HL-60/S4 treated with retinoic acid at 250 ng/mL for 4 days and 3 days (cell line): Measurements from ENCODE around the gene NDUFAF2.
"Not testable (repeated sequence)": the region's sequence is repeated elsewhere in the genome, so short reads cannot be mapped to it uniquely, and the experiment has no call there.

Experiments used
- in situ Hi-C: fragments of 300-500 bp; cut with MboI; formaldehyde crosslinking; loops from 2 replicates; pipeline ENCODE4 v1.7.0; 2022; ENCODE audit warnings: low sequenced_read_pairs

Gene NDUFAF2, protein sequence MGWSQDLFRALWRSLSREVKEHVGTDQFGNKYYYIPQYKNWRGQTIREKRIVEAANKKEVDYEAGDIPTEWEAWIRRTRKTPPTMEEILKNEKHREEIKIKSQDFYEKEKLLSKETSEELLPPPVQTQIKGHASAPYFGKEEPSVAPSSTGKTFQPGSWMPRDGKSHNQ

GRCh38 chr5:60944904-60945812 is at the start of gene NDUFAF2, which contains the start of gene ERCC8:
NDUFAF2 (plus strand) TSS chr5:60945205; CDS start chr5:60945256, 51 bp downstream.
ERCC8 (minus strand) TSS chr5:60945070; CDS start chr5:60945008, 62 bp downstream.
- in situ Hi-C loops = loop anchor here (25.0 kb wide), 1 partner anchor 258 kb away; no protein-coding TSS in a partner anchor

GRCh38 chr5:60896991-60897390 is 48.0 kb upstream of the NDUFAF2 start:
- in situ Hi-C loops = no loop called here

- in situ Hi-C loops = no loop called here
Measured at GRCh38 chr5:60903356-60903755, 41.6 kb upstream of the NDUFAF2 start.

- in situ Hi-C loops = no loop called here
Measured at GRCh38 chr5:60916646-60917045, 28.4 kb upstream of the NDUFAF2 start.

- in situ Hi-C loops = no loop called here
Measured at GRCh38 chr5:60918466-60918865, 26.5 kb upstream of the NDUFAF2 start.

GRCh38 chr5:60927450-60927849 is 17.6 kb upstream of the NDUFAF2 start:
- in situ Hi-C loops = loop anchor here (25.0 kb wide), 1 partner anchor 240 kb away; no protein-coding TSS in a partner anchor

- in situ Hi-C loops = loop anchor here (25.0 kb wide), 1 partner anchor 242 kb away; no protein-coding TSS in a partner anchor
Measured at GRCh38 chr5:60929024-60929423, 16.0 kb upstream of the NDUFAF2 start.

- in situ Hi-C loops = loop anchor here (25.0 kb wide), 1 partner anchor 256 kb away; no protein-coding TSS in a partner anchor
Measured at GRCh38 chr5:60943624-60944023, 1.4 kb upstream of the NDUFAF2 start.

GRCh38 chr5:60945813-60946187 is 795 bp downstream of the NDUFAF2 start:
- in situ Hi-C loops = loop anchor here (25.0 kb wide), 1 partner anchor 258 kb away; no protein-coding TSS in a partner anchor

DNA sequence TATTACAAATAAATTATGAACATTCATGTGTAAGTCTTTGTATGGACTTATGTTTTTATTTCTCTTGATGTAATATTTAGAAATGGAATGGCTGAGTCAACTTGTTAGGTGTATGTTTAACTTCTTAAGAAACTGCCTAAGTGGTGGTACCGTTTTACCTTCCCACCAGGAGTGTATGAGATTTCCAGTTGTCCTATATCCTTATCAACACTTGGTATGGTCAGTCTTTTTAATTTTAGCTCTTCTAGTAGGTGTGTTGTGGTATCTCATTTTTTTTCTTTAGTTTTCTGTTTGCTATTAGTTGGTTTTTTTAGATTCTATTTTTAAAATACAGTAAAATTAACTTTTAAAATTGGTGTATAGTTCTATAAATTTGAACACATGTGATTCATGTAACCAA is 3.7 kb downstream of the NDUFAF2 start:
- in situ Hi-C loops = loop anchor here (25.0 kb wide), 1 partner anchor 261 kb away; no protein-coding TSS in a partner anchor

DNA sequence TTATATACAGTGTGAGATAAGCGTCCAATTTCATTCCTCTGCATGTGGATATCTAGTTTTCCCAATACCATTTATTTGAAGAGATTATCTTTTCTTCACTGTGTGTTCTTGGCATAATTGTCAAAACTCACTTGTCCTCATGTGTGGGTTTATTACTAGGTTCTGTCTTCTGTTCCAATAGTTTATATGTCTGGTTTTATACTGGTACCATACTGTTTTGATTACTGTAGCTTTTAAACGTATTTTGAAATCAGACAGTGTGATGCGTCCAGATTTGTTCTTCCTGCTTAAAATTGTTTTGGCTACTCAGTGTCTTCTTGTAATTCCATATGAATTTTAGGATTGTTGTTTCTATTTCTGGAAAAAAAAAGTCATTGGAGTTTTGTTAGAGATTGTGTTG is 10.2 kb downstream of the NDUFAF2 start:
- in situ Hi-C loops = no loop called here

DNA sequence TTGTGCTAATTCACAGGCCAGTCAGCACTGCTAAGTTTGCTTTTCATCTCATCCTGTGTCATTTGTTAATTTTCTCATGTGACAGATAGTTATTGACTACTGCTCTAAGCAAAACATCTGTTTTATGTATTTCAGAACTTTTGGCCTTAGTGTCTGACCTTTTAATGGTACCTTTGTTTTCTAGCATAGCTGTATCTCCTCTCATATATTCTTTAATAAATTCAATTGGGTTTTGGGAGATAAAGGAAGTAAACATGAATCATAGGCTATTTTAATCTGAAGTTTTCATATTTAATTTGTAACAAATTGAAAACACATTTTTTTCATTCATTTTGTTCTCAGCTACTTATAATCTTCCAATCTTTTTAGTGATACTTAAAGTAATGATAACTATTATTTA is 13.1 kb downstream of the NDUFAF2 start:
- in situ Hi-C loops = no loop called here

DNA sequence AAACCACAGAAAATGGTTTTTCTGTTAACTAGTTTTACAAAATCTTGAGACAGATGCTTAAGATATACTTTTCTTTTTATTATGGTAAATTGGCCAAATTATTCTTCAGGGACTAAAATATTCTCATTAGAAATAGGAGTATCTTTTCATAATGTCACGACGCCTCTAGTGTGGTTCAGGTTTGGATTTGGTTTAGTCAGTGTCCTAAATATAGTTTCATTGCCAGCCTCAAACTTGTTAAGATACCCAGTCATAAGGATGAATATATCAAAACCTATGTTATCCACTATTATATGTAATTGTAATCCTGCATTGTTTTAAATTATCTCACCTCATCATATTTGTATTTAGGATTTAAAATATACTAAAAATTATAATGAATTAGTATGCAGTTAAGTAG is 13.7 kb downstream of the NDUFAF2 start:
- in situ Hi-C loops = no loop called here

DNA sequence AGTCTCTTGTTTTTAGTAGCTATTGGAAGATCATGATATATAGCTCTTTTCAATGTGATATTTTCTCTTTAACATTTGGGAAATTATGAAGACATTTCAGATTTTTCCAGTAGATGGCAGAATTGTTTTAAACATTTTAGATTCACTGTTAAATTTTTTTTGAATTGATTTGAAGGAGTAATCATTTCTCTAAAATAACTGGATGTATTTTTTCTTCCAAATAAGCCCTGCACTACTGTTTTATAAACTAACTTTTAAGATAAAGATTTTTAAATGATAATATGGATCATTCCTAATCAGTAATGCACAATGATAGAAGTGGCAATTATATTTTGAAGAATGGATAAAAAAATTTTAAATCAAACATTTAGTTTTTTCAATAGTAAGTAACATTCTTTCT is 14.2 kb downstream of the NDUFAF2 start:
- in situ Hi-C loops = no loop called here

DNA sequence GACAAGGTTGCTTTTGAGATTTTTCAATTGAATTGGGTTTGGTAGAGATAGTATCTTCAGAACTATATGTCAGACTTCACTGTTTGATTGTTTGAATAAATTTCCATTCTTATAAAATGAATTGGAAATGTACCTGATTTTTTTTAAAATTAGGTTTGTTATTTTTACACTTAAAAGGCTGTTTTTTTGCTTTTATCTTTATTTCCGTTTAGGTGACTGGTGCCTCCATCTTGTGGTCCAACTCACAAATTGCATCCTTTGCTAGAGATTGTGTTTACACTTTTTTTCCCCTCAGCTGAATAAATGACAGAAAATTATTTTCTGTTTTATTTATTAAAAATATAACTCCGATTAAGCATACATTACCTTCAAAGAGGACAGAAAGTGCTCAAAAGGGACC is 15.6 kb downstream of the NDUFAF2 start:
- in situ Hi-C loops = no loop called here

DNA sequence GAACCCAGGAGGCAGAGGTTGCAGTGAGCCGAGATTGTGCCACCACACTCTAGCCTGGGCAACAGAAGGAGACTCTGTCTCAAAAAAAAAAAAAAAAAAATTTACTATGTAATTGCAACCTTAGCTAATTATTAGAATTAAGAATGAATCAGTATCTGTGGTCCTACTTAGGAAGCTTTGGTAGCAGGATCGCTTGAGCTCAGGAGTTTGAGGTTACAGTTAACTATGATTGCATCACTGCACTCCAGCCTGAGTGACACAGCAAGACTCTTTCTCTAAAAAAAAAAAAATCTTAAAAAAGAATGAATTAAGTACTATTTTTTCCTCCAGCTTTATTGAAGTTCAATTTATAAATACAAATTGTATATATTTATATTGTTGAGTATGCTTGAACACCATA is 16.7 kb downstream of the NDUFAF2 start:
- in situ Hi-C loops = no loop called here

- in situ Hi-C loops = no loop called here
Measured at GRCh38 chr5:60972231-60972630, 27.2 kb downstream of the NDUFAF2 start.

- in situ Hi-C loops = no loop called here
Measured at GRCh38 chr5:60977956-60978737, 33.1 kb downstream of the NDUFAF2 start.

DNA sequence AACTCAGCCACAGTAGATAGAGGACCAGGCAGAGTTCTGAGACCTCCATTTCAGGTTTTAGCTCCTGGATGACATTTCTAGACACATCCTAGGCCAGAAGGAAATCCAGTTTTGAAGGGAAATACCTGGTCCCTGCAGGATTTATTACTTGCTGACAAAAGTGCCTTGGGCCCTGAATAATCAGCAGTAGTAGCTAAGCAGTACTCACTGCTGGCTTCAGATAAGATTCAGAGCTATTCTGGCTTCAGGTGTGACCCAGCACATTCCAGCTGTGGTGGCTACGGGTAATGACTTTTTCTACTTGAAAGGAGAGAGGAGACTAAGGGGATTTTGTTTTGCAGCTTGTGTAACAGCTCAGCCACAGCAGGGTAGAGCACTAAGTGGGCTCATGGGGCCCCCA is 34.0 kb downstream of the NDUFAF2 start:
- in situ Hi-C loops = no loop called here

- in situ Hi-C loops = no loop called here
Measured at GRCh38 chr5:60980511-60980910, 35.5 kb downstream of the NDUFAF2 start.

DNA sequence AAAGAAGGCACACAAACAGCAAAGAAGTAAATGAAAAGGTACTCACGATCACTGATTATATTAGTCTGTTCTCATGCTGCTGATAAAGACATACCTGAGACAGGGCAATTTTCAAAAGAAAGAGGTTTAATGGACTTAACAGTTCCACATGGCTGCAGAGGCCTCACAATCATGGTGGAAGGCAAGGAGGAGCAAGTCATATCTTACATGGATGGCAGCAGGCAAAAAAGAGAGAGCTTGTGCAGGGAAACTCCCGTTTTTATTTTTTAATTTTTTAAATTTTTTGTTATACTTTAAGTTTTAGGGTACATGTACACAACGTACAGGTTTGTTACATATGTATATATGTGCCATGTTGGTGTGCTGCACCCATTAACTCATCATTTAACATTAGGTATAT is 37.1 kb downstream of the NDUFAF2 start:
- in situ Hi-C loops = not testable (repeated sequence)
